HG03280 (cell line): ENCODE data around the gene LGR6.
"Not testable (repeated sequence)": the region's sequence is repeated elsewhere in the genome, so short reads cannot be mapped to it uniquely, and the experiment has no call there.

Source experiments
- ATAC-seq: cut with Tn5 transposase; IDR thresholded peaks from one replicate; pipeline ENCODE4 v1.9.1; 2021; ENCODE audit warnings: mild to moderate bottlenecking, moderate library complexity; ENCODE audit not compliant: unreplicated experiment

Gene LGR6

DNA sequence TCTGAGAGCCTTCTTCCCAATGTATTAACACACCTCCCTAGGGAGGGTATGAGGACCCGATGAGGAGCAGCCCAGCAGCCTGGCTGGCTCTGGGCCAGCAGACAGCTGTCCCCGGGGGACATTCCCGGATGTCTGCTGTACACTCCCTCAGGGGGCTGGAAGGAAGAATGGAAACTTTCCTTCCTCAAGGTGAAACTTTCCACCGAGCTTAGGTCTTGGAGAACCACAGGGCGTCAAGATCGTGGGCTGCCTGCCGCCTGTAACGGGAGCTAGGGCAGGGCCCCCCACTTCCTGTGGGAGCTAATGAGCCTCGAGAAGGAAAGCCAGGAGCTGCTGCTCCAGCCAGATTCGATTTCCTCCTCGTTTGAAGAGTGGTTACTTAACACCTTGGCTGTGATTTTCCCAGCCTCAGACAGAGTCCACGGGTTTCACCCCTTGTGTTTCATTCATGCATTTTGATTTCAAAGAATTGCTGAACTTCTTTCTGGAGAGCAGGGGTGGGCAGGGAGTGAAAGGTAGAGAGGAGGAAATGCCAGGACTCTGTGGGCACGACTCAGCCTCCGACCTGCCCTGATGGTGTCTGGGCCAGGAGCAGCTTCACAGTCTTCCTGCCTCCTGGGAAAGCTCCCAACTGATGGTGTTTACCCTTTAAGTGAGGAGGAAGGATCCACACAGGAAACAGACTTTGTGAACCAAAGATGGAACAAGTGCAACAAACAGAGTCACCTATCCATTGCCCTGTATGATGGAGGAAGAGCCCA lies 118.5 kb downstream of the LGR6 start:
- no peak for ATAC-seq

DNA sequence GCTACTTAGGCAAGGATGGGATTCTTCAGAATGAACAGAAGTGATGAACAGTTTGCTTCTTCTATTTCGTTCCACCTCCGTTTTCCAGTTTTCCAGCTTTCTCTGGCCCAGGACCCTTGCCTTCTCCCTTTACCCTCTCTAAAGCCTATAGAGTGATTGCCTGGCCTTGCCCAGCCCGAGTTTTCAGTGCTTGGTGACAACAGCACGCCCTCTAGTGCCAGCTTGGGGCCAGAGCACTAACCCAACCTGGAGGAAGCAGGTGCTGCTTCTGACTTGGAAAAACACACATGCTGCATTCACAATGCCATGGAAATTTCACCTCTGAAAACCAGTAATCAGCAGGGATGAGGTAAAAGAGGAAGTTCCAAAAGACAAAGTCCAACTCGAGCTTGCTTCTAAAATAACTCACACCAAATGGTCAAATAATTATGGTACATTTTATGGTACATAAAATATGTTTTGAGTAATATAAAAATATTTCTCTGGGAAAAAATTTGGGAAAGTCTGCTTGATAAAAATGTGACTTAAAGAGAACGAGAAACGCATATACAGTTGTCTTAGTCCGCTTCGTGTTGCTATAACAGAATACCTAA lies 122.1 kb downstream of the LGR6 start:
- ATAC-seq, result no peak

DNA sequence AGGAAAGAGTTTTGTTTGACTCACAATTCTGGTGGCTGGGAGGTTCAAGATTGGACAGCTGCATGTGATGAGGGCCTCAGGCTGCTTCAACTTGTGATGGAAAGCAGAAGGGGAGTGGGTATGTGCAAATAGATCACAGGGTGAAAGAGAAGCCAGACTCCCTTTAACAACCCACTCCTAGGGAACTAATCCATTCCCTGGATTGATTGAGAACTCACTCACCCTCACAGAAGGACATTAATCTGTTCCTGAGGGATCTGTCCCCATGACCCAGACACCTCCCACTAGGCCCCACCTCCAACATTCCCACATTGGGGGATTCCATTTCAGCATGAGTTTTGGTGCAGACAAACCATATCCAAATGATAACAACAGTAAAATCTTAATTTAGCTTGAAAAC lies 122.6 kb downstream of the LGR6 start:
- no peak for ATAC-seq

DNA sequence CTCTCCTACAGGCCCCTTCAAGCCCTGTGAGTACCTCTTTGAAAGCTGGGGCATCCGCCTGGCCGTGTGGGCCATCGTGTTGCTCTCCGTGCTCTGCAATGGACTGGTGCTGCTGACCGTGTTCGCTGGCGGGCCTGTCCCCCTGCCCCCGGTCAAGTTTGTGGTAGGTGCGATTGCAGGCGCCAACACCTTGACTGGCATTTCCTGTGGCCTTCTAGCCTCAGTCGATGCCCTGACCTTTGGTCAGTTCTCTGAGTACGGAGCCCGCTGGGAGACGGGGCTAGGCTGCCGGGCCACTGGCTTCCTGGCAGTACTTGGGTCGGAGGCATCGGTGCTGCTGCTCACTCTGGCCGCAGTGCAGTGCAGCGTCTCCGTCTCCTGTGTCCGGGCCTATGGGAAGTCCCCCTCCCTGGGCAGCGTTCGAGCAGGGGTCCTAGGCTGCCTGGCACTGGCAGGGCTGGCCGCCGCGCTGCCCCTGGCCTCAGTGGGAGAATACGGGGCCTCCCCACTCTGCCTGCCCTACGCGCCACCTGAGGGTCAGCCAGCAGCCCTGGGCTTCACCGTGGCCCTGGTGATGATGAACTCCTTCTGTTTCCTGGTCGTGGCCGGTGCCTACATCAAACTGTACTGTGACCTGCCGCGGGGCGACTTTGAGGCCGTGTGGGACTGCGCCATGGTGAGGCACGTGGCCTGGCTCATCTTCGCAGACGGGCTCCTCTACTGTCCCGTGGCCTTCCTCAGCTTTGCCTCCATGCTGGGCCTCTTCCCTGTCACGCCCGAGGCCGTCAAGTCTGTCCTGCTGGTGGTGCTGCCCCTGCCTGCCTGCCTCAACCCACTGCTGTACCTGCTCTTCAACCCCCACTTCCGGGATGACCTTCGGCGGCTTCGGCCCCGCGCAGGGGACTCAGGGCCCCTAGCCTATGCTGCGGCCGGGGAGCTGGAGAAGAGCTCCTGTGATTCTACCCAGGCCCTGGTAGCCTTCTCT lies 124.6 kb downstream of the LGR6 start:
- no peak for ATAC-seq

DNA sequence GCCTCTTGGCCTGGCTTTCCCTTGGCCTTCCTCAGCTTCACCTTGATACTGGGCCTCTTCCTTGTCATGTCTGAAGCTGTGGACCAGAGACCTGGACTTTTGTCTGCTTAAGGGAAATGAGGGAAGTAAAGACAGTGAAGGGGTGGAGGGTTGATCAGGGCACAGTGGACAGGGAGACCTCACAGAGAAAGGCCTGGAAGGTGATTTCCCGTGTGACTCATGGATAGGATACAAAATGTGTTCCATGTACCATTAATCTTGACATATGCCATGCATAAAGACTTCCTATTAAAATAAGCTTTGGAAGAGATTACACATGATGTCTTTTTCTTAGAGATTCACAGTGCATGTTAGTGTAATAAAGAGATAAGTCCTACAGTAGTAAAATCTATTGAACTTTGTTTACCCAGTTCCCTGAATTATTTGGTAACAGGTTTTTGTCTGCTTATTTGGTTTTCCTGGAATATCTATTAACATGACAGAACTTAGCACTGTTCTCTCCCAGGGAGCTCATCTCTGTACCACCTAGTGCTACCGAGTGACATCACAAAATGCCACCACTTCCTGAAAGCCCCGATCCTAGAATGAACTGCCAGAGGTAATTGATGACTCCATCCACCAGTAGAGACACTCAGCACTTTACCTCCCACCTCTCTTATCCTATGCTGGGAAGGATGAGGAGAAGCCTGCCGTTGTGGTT lies 125.9 kb downstream of the LGR6 start:
- ATAC-seq, result no peak

DNA sequence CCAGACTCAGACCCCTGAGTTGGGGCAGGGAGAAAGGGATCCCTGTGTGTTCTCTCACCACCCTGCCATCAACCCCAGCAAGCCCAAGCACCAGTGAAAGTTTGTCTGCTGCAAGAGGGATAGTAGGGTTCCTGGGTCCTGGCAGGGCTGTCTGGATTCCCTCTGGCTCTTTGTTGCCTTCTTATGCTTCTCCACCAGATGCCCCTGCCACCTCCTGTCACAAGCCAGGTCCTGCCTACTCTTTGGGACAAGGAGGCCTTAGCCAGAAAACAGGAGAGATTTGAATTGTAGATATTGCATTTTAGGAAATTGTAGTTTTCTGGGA lies 126.4 kb downstream of the LGR6 start:
- ATAC-seq, result no peak

DNA sequence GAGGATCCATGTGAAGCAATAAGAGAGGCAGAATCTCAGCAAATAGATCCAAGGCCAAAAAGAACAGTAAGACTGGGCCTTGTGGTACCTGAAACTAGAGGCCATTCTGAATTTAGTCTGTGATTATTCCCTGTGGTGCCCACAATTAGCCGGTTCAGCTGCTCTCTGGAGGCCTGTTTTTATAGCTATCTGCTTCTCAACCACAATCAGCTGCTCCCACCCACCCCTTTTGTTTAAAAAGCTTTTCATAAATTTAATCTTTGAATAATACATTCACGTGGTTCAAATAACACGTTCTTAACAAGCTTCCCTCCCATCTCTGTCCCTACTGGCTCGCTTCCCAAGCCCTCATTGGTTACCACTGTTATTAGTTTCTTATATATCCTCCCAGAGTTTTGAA lies 130.1 kb downstream of the LGR6 start:
- ATAC-seq, result no peak

DNA sequence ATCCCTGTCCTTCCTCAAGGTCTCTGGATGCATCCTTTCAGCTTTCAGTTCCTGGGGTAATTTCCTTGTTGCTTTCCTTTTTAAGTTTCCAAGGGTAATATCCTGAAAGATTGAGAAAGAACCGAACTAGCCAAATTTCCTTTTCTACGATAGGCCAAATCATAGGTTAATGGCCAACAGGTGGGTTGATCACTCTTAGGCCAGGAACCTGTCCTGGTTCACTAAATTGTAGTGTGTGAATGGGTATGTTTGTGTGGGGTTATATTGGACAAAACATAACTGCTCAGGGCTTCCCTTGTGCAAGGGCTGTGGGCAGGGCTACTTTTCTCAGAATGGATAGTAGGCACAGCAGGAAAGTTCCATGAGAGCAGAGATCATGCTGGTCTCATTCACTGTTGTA lies 131.0 kb downstream of the LGR6 start:
- no peak for ATAC-seq

DNA sequence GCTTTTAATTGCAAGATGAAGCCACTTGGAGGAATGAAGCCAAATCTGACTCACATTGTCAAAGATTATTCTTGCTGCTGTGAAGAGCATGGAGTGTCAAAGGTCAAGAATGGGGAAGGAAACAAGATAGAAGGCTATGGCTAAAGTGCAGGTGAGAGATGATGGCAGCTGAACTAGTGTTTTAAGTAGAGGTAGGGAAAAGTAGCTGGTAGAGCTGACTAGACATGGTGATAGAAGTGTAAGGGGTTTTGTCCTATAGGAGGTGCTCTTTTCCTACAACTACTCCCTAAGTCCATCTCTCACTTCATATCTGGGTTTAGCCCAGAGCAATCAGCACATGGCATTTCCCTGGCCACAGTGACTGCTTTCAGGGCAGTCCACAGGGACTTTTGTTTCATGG lies 136.3 kb downstream of the LGR6 start:
- no peak for ATAC-seq

DNA sequence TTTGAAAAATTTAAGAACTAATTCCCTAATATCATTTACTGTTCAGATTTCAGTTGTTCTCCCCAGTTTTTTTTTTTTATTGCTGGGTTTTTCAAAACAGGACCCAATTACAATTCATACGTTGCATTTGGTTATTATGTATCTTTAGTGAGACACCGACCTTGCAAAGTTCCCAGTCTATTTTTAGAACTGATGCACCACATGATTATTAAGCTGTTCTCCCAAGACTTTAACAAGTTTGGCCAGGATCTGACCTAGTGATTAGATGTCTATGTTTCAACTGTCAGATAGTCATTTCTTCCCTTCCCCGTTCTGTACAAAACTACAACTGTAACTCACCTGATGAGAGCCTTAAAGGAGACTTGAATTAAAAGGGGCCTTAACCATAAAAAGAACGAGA lies 140.3 kb downstream of the LGR6 start:
- ATAC-seq, result no peak

DNA sequence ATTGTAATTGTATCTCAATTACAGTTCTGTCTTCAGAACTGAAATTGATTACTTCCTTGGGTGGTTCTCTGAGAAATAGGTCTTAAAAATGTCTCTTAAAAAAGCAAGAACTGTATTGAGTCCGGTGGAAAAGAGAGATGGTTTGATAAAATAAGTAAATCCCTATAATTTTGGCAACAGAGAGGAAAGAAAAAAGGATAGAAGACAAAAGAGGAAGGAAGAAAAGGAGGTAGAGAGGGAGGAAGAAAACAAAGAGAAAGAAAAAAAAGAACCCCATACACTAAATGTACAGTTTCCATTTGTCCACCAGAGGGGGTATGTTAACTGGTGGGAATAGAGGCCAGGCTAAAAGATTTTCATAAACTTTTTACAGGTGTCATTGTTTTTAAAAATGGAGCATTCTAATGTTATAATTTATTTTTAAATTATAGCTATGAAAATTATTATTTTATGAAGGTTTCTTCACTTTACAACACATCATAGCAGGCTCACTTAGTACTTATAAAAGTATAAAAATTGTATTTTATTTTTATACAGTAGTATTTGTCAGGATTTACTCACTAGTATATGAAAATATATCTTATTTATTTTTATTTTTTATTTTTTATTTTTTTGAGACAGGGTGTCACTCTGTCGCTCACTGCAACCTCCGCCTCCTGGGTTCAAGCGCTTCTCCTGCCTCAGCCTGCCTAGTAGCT lies 150.2 kb downstream of the LGR6 start:
- ATAC-seq, result no peak

DNA sequence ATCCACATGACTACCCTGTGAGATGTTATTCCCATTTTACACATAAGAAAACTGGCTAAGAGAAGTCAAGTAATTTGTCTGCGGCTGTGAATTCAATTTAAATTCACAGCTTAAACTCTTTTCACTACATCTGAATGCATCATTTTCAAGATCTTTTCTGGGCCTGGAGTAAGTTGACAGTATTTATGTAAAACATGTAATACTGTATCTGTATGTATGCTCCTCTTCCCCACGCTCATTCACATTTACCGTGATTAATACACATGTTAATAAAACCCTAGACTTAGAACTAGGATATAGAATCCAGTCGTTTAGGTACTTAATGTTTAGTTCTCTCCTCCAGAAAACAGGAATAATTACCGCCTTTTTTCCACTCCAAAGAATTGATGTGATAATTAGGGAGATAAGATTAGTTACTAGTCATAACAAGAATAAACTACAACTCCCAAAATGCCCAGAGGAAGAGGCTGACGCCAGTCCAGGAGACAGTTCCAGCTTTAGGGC lies 154.5 kb downstream of the LGR6 start:
- ATAC-seq, result no peak

DNA sequence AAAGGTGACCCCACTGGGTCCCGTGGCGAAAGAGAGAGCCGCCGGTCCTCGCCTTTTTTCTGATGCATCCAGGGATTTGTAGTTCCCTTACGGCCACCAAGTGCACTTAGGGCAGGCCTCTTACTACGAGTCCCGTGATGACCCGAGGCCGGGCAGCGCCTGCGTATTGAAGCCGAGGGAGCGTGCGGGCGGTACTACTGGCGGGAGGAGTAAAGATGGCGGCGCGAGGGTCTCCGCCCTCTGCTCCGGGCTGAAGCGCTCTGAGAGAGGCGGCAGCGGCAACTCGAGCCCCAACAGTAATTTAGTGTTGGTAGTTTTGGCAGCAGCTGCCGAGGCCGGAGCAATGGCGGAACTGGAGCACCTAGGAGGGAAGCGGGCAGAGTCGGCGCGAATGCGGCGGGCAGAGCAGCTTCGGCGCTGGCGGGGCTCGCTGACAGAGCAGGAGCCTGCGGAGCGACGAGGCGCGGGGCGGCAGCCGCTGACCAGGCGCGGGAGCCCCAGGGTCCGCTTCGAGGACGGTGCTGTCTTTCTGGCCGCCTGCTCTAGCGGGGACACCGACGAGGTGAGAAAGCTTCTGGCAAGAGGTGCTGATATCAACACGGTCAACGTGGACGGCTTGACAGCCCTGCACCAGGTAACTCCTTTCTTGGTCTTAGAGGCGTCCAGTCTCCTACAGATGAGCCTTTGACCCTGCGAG lies 155.1 kb downstream of the LGR6 start, which contains the start of gene PPP1R12B:
Gene PPP1R12B (plus strand): TSS at position 191 of the 697 bp plus-strand sequence. CDS start 153 bp downstream, at position 344.
- ATAC-seq, result peak; percentile 97

DNA sequence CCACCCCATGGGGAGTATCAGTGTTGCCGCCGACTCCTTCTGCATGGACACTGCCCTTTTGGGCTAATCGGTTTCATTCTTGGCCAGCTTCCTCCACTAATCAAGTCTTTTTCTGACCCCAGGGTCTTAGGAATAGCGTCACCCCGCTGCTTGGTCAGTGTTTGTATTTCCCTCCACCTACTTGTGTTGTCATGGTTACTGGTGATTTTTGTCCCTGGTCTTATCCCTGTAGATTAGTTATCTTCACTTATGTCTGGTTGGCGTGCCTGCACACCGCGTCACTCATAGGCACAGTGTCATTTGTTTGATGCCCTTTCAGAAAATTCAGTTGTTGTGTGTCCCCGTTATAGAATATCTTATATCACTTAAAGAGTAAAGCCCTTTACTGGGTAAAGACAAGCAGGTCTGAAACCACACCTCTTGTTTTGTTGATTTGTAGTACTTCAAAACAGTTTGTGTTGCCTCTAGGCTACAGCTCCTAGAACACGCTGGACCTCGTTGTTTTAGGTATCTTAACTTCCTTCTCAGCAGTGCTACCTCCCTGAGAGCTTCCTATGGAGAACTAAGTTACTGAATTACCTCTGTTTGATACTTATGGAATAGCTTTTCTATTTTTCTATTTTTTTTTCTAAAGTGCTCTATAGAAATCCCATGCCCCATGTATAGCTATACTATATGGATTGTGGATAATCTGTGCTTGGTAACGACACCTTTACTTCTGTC lies 155.8 kb downstream of the LGR6 start:
- no peak for ATAC-seq

DNA sequence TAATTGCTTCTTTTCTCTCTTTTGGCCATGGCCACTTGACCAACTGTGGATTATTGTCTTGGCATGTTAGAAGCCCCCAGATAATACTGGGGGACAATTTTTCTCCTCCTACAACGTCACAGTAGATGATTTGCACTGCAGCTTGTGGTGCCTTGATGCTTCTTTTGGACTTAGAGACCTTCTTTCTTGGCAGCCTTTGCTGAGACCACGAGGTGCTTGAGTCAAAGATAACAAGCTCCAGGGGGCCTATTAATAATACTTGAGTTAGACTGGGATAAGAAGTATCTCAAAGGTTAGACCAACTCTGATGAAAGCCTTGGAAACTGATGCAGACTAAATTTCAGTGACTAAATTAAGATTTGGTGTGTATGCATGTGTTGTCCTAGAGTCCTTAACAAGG lies 158.1 kb downstream of the LGR6 start:
- no peak for ATAC-seq

DNA sequence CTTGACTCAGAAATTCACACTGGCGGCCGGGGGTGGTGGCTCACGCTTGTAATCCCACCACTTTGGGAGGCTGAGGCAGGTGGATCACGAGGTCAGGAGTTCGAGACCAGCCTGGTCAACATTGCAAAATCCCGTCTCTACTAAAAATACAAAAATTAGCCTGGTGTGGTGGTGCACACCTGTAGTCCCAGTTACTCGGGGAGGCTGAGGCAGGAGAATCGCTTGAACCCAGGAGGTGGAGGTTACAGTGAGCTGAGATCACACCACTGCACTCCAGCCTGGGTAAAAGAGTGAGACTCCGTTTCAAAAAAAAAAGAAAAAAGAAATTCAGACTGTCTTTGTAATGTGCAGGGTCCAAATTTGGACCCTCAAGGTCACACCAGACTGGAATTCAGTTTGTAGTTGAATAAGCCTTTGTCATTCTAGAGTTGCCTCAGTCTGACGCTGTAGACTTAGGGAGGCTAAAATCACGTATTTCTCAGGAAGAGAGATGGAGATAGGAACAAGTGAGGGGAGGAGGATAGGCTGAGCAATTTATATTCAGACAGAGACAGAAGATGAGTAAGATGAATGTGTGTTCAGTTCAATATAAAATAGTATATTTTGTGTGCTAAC lies 159.1 kb downstream of the LGR6 start:
- not testable (repeated sequence) for ATAC-seq

DNA sequence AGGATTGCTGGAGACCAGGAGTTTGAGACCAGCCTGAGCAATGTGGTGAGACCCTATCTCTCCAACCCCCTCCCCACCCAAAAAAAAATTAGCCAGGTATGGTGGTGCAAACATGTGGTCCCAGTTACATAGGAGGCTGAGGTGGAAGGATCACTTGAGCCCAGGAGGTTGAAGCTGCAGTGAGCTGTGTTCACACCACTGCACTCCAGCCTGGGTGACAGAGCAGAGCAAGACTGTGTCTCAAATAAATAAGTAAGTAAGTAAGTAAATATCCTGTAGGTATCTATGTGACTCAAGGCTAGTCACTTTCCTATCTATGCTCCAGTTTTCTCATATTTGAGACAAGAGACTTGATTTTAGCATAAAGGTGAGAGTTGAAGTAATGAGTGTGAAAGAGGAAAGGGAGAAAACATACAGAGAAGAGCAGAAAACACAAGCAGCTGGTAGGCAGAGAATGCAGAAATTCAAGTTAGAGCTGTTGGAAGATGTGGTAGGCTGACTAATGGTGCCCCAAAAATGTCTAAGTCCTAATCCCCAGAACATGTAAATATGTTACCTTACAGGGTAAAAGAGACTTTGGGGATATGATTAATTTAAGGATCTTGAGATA lies 162.4 kb downstream of the LGR6 start:
- ATAC-seq, result no peak

DNA sequence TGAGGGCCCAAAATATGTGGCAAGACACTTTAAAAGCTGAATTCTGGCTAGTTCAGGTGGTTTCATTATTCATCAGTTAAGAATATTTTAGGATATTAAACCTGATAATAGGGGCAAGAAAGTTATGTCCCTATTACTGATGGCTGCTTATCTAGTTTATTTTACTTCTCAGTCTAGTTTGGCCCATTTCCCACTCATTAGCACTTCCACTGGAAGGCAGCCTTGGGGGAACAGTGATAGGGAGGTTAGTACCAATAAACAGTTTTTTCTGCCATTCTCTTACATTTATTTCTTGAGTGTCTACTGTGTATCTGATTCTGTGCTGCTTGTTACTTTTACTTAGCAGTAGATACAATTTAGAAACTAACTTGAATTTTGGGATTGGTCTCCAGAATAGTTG lies 163.9 kb downstream of the LGR6 start:
- ATAC-seq, result no peak
